Measurements from ENCODE around the gene CASZ1. TPM values are rescaled to one million over a fixed set of nuclear protein-coding genes. Genes with fewer than 3 reads are reported as not detected.
A peak's percentile ranks its signal among the peaks of the same experiment; 100 is the strongest.

CASZ1 gene
- total and polyA plus RNA-seq, 2 donors from 2014 or later = 10.1 to 33.0 TPM

DNA sequence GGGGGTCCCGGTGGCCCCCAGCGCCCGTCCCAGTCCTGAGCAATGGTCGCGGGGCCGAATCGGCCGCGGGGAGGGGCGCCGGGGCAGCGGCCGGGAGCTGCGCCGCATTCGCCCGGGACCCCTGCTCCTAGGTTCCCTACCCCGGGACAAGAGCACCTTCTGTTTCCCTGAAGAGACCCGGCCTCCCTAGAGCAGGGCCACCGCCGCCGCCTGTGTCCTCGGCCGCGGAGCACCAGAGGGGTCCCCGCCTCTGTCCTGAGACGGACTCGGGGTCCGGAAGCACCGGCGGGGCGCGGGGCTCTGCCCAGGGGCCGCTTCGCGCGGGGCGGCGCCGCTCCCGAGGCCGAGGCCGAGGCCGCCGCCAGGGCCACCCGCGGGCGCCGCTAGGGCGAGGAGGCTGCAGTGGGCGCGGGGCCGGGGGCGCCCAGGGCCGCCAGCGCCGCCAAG, 157.9 kb downstream of the CASZ1 start:
- intact Hi-C loops (cut with DNase I) = no loop called here
- DNase-seq (no peak), FAIRE-seq (no peak)
- Histone ChIP-seq H3K4me3 (ENCODE audit: low read length in 3 of 3) (no peak overlapping the region), H3K9me3 (ENCODE audit: control insufficient read depth in 2 of 3, insufficient read depth in 1 of 3, low read length in 3 of 3) (no peaks in the 10 kb centered on the region), H3K27me3 (ENCODE audit: control insufficient read depth, insufficient read depth, low read length) (no peaks in the 10 kb centered on the region), H3K9ac (ENCODE audit: low read length in 3 of 3) (no peak overlapping the region), H3K4me1 (ENCODE audit: control insufficient read depth in 2 of 3, insufficient read depth in 2 of 3, low read depth in 1 of 3, low read length in 3 of 3) (peaks cover 0 to 6% (median 0%) of the 10 kb centered on the region in 3 donors), H3K36me3 (ENCODE audit: control insufficient read depth in 2 of 3, insufficient read depth in 3 of 3, low read length in 3 of 3) (peaks cover 0 to 3% (median 0%) of the 10 kb centered on the region in 3 donors), H3K27ac (ENCODE audit: low read depth in 2 of 2, low read length in 2 of 2) (no peak overlapping the region)
- no peak for TF ChIP-seq CTCF (IDR thresholded peaks at IDR 0.05; ENCODE audit: borderline replicate concordance, extremely low read depth, insufficient read depth)

DNA sequence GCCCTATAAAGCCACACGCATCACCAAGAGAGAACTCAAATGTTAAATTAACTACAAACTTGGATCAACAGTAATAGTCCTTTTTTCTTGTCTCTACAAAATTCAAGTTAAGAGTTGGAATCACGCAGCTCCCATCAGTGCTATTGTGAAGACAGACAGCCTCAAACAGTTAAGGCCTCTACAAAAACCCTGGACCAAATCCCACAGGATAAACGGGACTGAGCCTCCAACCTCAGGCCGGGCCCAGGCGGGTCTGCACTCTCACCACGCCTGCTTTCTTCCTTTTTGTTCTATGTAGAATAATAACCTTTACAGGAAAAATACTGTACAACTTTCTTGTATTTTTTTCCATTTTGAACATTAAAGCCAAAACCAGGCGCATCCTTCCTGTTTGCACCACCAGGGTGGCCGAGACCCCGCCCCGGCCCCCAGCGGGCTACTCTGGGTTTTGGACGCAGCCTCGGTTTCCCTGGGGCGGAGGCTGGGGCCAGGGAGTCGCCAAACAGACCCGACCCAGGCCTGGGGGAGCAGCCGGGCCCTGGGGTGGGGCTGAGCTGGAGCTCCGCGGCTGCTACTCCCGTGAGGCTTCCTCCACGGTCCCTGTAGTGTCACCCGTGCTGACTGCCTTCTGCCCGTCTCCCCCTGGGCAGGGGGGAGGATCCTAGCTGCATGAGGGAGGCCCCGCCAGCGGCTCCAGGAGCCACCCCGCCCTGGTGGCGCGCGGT, 158.4 kb downstream of the CASZ1 start:
- TF ChIP-seq CTCF (IDR thresholded peaks at IDR 0.05; ENCODE audit: borderline replicate concordance, extremely low read depth, insufficient read depth) = no peak
- intact Hi-C loops (cut with DNase I) = no loop called here
- Histone ChIP-seq H3K9ac (ENCODE audit: low read length in 3 of 3) (no peak overlapping the region), H3K36me3 (ENCODE audit: control insufficient read depth in 2 of 3, insufficient read depth in 3 of 3, low read length in 3 of 3) (peaks cover 0 to 3% (median 0%) of the 10 kb centered on the region in 3 donors), H3K9me3 (ENCODE audit: control insufficient read depth in 2 of 3, insufficient read depth in 1 of 3, low read length in 3 of 3) (no peaks in the 10 kb centered on the region), H3K4me1 (ENCODE audit: control insufficient read depth in 2 of 3, insufficient read depth in 2 of 3, low read depth in 1 of 3, low read length in 3 of 3) (peaks cover 0 to 6% (median 0%) of the 10 kb centered on the region in 3 donors), H3K27ac (ENCODE audit: low read depth in 2 of 2, low read length in 2 of 2) (no peak overlapping the region), H3K4me3 (ENCODE audit: low read length in 3 of 3) (peak overlapping the region in 1 of 3 donors; percentile 4), H3K27me3 (ENCODE audit: control insufficient read depth, insufficient read depth, low read length) (no peaks in the 10 kb centered on the region)
- no peak for DNase-seq
- FAIRE-seq = no peak

- H3K4me3 ChIP-seq (ENCODE audit: low read length in 3 of 3) = no peak overlapping the region
- H3K9me3 ChIP-seq (ENCODE audit: control insufficient read depth in 2 of 3, insufficient read depth in 1 of 3, low read length in 3 of 3) = no peaks in the 10 kb centered on the region
- H3K4me1 ChIP-seq (ENCODE audit: control insufficient read depth in 2 of 3, insufficient read depth in 2 of 3, low read depth in 1 of 3, low read length in 3 of 3) = peaks cover 0 to 6% (median 0%) of the 10 kb centered on the region in 3 donors
- intact Hi-C loops (cut with DNase I) = no loop called here
- H3K27me3 ChIP-seq (ENCODE audit: control insufficient read depth, insufficient read depth, low read length) = no peaks in the 10 kb centered on the region
- FAIRE-seq (no peak), DNase-seq (no peak)
- H3K27ac ChIP-seq (ENCODE audit: low read depth in 2 of 2, low read length in 2 of 2) = no peak overlapping the region
- TF ChIP-seq CTCF (IDR thresholded peaks at IDR 0.05; ENCODE audit: borderline replicate concordance, extremely low read depth, insufficient read depth) = no peak
- no peaks in the 10 kb centered on the region for H3K36me3 ChIP-seq (ENCODE audit: control insufficient read depth in 2 of 3, insufficient read depth in 3 of 3, low read length in 3 of 3)
- H3K9ac ChIP-seq (ENCODE audit: low read length in 3 of 3) = no peak overlapping the region
These were observed 159.0 kb downstream of the CASZ1 start for GRCh38 chr1:10637400-10637799.
